Coronary artery (tissue), 2 donors: ENCODE results near the gene DEPDC1B.

ENCODE experiments used
- DNase-seq: peaks from one replicate; pipeline ENCODE4 v3.0.0-alpha.2; 2017; ENCODE audit warnings: low spot score
- H3K27ac ChIP-seq, 2 donors: fragments of 200-600 bp; sonication (generic); one replicate each; pipeline ENCODE4 v1.5.1; 2016 to 2019
- H3K4me3 ChIP-seq: fragments of 200-600 bp; sonication (generic); 2 replicates; pipeline ENCODE4 v1.5.1; 2016; ENCODE audit warnings: mild to moderate bottlenecking, moderate library complexity
- CTCF ChIP-seq: fragments of 200-600 bp; sonication (generic); IDR thresholded peaks from one replicate; pipeline ENCODE4 v1.5.1; 2019; ENCODE audit warnings: antibody characterized with exemption

Gene DEPDC1B

DNA sequence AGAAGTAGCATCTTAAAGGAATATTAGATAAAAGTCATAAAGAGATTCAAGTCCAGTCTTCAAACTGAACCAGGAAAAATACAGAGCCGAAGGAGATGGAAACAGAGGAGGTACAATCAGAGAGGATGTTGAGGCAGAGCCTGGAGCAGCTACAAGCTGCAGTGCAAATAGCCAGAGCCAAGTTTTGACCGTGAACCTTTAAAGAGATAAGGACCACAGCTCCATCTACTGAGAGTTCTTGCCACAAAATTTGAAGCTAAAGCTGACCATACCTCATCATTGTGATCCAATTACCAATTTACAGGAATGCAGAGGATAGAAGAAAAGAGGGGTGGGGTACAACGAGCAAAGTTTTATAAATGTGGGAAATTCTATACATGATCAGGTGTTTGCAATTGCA lies 10.4 kb upstream of the DEPDC1B start:
- TF ChIP-seq CTCF, result no peak
- Histone ChIP-seq H3K27ac (no peak overlapping the region), H3K4me3 (no peak overlapping the region)
- DNase-seq, result no peak

GRCh38 chr5:60705144-60705543 lies 5.2 kb upstream of the DEPDC1B start:
- H3K27ac ChIP-seq, result no peak overlapping the region
- no peak for TF ChIP-seq CTCF
- DNase-seq, result no peak
- no peak overlapping the region for H3K4me3 ChIP-seq

- DNase-seq, result no peak
- no peak overlapping the region for H3K27ac ChIP-seq
- TF ChIP-seq CTCF, result no peak
- no peak overlapping the region for H3K4me3 ChIP-seq
These were observed 4.0 kb upstream of the DEPDC1B start for GRCh38 chr5:60703944-60704343.

GRCh38 chr5:60701321-60701968 lies 1.5 kb upstream of the DEPDC1B start:
- H3K27ac ChIP-seq, result no peak overlapping the region
- no peak for DNase-seq
- TF ChIP-seq CTCF, result no peak
- H3K4me3 ChIP-seq, result peak overlapping the region; percentile 82

DNA sequence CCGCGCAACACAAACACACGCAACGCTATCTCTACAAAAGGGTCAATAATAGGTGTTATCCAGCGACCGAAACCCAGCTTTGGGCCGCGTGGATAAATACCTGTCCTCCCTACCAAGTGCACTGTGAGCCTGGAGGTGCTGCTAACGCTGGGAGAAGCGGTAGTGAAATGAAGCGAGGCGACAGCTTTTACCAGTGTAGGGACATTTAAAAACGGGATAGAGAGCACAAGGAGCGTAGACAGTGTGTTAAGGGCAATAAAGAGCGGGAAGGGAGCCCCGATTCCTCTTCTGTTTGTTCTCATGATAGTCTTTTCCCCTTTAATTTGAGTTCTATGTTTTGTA lies 421 bp upstream of the DEPDC1B start:
- peak overlapping the region; percentile 82 for H3K4me3 ChIP-seq
- no peak for DNase-seq
- no peak for TF ChIP-seq CTCF
- peak overlapping the region; percentile 43 to 64 for H3K27ac ChIP-seq

DNA sequence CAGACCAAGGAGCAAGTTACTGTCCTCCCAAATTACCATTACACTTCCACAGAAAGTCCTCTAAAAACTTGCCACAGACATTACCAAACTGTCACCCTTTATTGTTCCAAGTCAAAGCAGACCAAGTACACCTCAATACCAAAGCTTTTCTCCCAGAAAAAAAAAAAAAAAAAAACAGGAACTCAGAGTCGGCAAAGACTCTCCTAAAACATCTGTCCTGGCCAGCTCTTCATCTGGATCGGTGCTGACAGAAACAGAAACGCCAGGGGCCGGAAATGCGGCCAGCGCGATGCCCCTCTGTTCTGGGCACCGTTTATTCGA lies 718 bp downstream of the DEPDC1B start:
- peak overlapping the region; percentile 82 for H3K4me3 ChIP-seq
- H3K27ac ChIP-seq, result peak overlapping the region; percentile 43 to 64
- TF ChIP-seq CTCF, result no peak
- DNase-seq, result no peak

- no peak for DNase-seq
- TF ChIP-seq CTCF, result no peak
- no peak overlapping the region for H3K27ac ChIP-seq
- H3K4me3 ChIP-seq, result no peak overlapping the region
These were observed 1.6 kb downstream of the DEPDC1B start for GRCh38 chr5:60698336-60698735.
